Measurements from ENCODE around the gene USP54. TPM values are rescaled to one million over a fixed set of nuclear protein-coding genes. Genes with fewer than 3 reads are reported as not detected.

The USP54 gene
- total RNA-seq, 4 donors from 2014 or later: 45.6 to 54.8 (median 46.7) TPM

DNA sequence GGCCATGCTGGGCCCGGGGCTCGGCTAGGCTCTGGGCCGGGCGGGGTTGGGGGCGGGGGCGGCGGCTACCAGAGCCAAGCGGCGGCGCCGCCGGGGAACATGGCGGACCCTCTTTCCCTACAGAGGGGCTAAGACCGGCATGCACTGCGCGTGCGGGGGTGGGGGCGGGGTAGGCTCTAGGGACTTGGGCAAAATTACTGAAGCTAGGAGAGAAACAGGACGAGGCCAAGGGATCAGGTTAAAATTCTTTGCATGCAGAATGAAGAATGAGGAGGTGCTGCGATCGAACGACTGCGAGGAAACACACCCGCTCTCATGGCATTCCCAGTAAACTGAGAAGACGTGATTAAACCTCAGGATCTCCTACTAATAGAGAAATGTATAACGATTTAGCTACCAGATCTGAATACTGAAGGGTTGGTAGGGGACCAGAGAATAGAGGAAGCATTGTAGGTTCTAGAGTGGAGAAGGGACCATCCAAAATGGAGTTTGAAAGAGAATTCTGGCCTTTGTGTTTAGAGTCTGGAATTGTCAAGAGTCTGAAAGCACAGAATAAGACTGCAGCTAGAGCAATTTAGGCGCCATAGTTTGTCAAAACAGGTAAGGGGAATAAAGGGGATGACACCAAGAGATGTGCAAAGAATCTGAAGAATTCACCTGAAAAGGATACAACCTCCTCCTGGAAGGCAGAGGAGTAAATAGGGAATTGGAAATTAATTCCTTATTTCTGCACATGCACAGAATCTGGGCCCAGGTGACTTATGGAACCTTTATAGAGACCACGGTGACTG is 95.1 kb downstream of the USP54 start, which contains the start of gene PPP3CB:
PPP3CB (minus strand) TSS at position 141 of the 791 bp plus-strand sequence; CDS start at position 6, 135 bp downstream.
- intact Hi-C loops (cut with DNase I): no loop called here

DNA sequence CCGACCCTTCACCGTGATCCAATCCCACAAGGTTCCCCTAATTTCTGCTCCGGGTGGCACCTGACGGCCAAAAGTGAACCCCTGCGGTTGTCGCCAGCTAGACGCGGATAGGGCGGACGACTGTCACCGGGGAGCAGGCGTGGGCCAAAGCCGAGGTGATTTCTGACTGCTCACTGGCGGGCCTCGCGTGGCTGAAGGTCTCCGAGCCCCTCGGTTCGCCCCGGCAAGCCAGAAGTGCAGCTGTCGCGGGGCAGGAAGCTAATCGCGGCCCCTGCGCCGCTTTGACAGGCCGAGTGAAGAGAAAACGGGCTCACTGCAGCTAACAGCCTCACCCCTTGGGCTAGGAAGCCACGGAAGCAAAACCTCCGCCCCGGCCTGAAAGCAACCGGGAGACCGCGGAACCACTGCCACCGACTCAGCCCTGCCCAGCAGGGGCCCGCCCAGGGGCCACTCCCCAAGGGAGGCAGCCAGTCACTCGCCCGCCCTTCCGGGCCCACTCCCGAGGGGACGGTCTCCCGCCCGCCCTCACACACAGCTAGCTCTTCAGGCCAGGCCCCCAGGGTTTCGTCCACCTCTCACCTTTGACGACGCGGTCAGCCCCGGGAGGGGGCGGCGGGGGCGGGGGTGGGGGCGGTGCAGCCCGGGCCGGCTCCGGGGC is 95.8 kb downstream of the USP54 start:
- no peaks in the 10 kb centered on the region for H3K27me3 ChIP-seq
- peak; percentile 95 for DNase-seq (ENCODE audit: extremely low spot score)
- H3K9me3 ChIP-seq: no peaks in the 10 kb centered on the region
- intact Hi-C loops (cut with DNase I): no loop called here
- H3K36me3 ChIP-seq: peaks cover 11 to 36% (median 30%) of the 10 kb centered on the region in 4 donors
- 0% methylated on average over 19 of the region's 55 CpGs for WGBS
- peak overlapping the region; percentile 95 to 96 (median 96) for H3K27ac ChIP-seq (replicated peaks in 1 of 4)
- peaks cover 26 to 63% (median 57%) of the 10 kb centered on the region in 4 donors for H3K4me1 ChIP-seq
- peak; percentile 61 for TF ChIP-seq POLR2A (IDR thresholded peaks at IDR 0.05; ENCODE audit: low read depth)
- peak; percentile 42 to 83 for TF ChIP-seq POLR2AphosphoS5 (IDR thresholded peaks at IDR 0.05)
- TF ChIP-seq, protein P1, sequence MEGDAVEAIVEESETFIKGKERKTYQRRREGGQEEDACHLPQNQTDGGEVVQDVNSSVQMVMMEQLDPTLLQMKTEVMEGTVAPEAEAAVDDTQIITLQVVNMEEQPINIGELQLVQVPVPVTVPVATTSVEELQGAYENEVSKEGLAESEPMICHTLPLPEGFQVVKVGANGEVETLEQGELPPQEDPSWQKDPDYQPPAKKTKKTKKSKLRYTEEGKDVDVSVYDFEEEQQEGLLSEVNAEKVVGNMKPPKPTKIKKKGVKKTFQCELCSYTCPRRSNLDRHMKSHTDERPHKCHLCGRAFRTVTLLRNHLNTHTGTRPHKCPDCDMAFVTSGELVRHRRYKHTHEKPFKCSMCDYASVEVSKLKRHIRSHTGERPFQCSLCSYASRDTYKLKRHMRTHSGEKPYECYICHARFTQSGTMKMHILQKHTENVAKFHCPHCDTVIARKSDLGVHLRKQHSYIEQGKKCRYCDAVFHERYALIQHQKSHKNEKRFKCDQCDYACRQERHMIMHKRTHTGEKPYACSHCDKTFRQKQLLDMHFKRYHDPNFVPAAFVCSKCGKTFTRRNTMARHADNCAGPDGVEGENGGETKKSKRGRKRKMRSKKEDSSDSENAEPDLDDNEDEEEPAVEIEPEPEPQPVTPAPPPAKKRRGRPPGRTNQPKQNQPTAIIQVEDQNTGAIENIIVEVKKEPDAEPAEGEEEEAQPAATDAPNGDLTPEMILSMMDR (IDR thresholded peaks at IDR 0.05): no peak
- peak overlapping the region; percentile 72 to 92 (median 85) for H3K4me3 ChIP-seq

More for the DNA sequence above, 95.1 kb downstream of the USP54 start, which contains the start of gene PPP3CB:
- WGBS: 16% methylated on average over 10 of the region's 28 CpGs
- TF ChIP-seq POLR2A (IDR thresholded peaks at IDR 0.05; ENCODE audit: low read depth): no peak
- TF ChIP-seq, protein P1 (IDR thresholded peaks at IDR 0.05): no peak
- TF ChIP-seq POLR2AphosphoS5 (IDR thresholded peaks at IDR 0.05): peak in 1 of 2 donors; percentile 42
- no peak for TF ChIP-seq EP300 (IDR thresholded peaks at IDR 0.05)
- Histone ChIP-seq H3K27me3 (no peaks in the 10 kb centered on the region), H3K4me3 (peak within 1 kb of the TSS; percentile 72 to 92 (median 85)), H3K9me3 (no peaks in the 10 kb centered on the region), H3K4me1 (peaks cover 26 to 56% (median 51%) of the 10 kb centered on the region in 4 donors), H3K27ac (replicated peaks in 1 of 4) (peak within 1 kb of the TSS; percentile 95 to 96 (median 96)), H3K36me3 (peaks cover 11 to 43% (median 35%) of the 10 kb centered on the region in 4 donors)
- peak; percentile 98 for DNase-seq (ENCODE audit: extremely low spot score)

DNA sequence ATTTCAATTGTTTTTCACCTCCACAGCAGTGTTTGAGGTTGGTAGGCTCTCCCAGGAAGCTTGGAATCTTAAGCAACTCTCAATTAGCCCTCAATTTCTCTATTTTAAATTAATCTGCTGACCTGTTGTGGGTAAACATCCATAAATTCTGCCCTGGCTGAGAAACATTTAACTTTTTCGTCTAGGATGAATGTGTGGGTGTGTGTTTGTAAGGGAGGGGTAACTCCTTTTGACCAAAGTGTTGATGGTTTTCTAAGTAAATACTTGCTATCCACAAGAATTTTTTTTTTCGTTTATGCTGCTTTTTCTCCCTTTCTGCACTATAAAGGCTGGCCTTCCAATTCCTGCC is 96.3 kb downstream of the USP54 start:
- intact Hi-C loops (cut with DNase I): loop anchor here (5.0 kb wide), 1 partner anchor 38 kb away; no protein-coding TSS in a partner anchor
- whole genome bisulfite sequencing: 0% methylated on average over 2 of the region's 2 CpGs
- TF ChIP-seq POLR2AphosphoS5 (IDR thresholded peaks at IDR 0.05) (no peak), EP300 (IDR thresholded peaks at IDR 0.05) (no peak), POLR2A (IDR thresholded peaks at IDR 0.05; ENCODE audit: low read depth) (no peak)
- TF ChIP-seq, protein P1 (IDR thresholded peaks at IDR 0.05): no peak
- peaks cover 11 to 31% (median 25%) of the 10 kb centered on the region in 4 donors for H3K36me3 ChIP-seq
- H3K4me1 ChIP-seq: peaks cover 26 to 67% (median 63%) of the 10 kb centered on the region in 4 donors
- peak overlapping the region; percentile 72 to 92 (median 85) for H3K4me3 ChIP-seq
- no peaks in the 10 kb centered on the region for H3K27me3 ChIP-seq
- DNase-seq (ENCODE audit: extremely low spot score): no peak
- peak overlapping the region; percentile 95 to 96 (median 96) for H3K27ac ChIP-seq (replicated peaks in 1 of 4)
- no peaks in the 10 kb centered on the region for H3K9me3 ChIP-seq

DNA sequence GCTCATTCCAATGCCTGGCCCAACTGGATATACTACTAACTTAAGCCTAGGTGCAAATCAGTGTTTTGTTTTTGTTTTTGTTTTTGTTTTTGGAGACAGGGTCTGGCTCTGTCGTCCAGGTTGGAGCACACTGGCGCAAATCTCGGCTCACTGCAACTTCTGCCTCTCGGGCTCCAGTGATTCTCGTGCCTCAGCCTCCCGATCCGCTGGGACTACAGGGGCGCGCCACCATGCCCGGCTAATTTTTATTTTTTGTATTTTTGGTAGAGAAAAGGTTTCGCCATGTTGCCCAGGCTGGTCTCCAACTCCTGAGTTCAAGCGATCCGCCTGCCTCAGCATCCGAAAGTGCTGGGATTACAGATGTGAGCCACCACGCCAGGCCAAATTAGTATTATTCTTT is 96.9 kb downstream of the USP54 start:
- peaks cover 26 to 72% (median 64%) of the 10 kb centered on the region in 4 donors for H3K4me1 ChIP-seq
- H3K27me3 ChIP-seq: no peaks in the 10 kb centered on the region
- H3K9me3 ChIP-seq: no peaks in the 10 kb centered on the region
- H3K27ac ChIP-seq (replicated peaks in 1 of 4): peak overlapping the region in 1 of 4 donors; percentile 96
- H3K36me3 ChIP-seq: peaks cover 11 to 24% (median 19%) of the 10 kb centered on the region in 4 donors
- no peak for DNase-seq (ENCODE audit: extremely low spot score)
- no peak for TF ChIP-seq EP300 (IDR thresholded peaks at IDR 0.05)
- no peak for TF ChIP-seq POLR2A (IDR thresholded peaks at IDR 0.05; ENCODE audit: low read depth)
- TF ChIP-seq POLR2AphosphoS5 (IDR thresholded peaks at IDR 0.05): no peak
- TF ChIP-seq, protein P1 (IDR thresholded peaks at IDR 0.05): no peak
- H3K4me3 ChIP-seq: peak overlapping the region; percentile 72 to 92 (median 85)
- intact Hi-C loops (cut with DNase I): loop anchor here (5.0 kb wide), 1 partner anchor 37 kb away; no protein-coding TSS in a partner anchor
- WGBS: 96% methylated on average over 15 of the region's 15 CpGs
